ENCODE results near the gene SMIM31.

SMIM31 gene

GRCh38 chr4:164753873-164754488, at the start of gene SMIM31:
TSS of gene SMIM31 (plus strand) at chr4:164754131. CDS start at chr4:164770444, 16,313 bp downstream.
- ATAC-seq, result no peak
- Mint-ChIP-seq H3K27ac (no peak within 1 kb of the TSS), H3K4me1 (no peaks in the 10 kb centered on the region), H3K9me3 (peaks cover 7% of the 10 kb centered on the region), H3K4me3 (no peak within 1 kb of the TSS), H3K36me3 (no peaks in the 10 kb centered on the region)
- no peak for DNase-seq (ENCODE audit: low spot score in 2 of 2)

- ATAC-seq (peak; percentile 19), DNase-seq (ENCODE audit: low spot score in 2 of 2) (no peak)
- Mint-ChIP-seq H3K27ac (no peak overlapping the region), H3K36me3 (no peaks in the 10 kb centered on the region), H3K4me1 (no peaks in the 10 kb centered on the region), H3K9me3 (peaks cover 3% of the 10 kb centered on the region), H3K4me3 (no peak overlapping the region)
Measured at GRCh38 chr4:164706675-164707074, 47.3 kb upstream of the SMIM31 start.

- ATAC-seq (no peak), DNase-seq (ENCODE audit: low spot score in 2 of 2) (no peak)
- Mint-ChIP-seq H3K36me3 (no peaks in the 10 kb centered on the region), H3K9me3 (no peaks in the 10 kb centered on the region), H3K27ac (no peak overlapping the region), H3K4me1 (no peaks in the 10 kb centered on the region), H3K4me3 (no peak overlapping the region)
Measured at GRCh38 chr4:164716901-164717300, 37.0 kb upstream of the SMIM31 start.

- DNase-seq (ENCODE audit: low spot score in 2 of 2) (no peak), ATAC-seq (no peak)
- H3K4me3 Mint-ChIP-seq, result no peak overlapping the region
- no peak overlapping the region for H3K27ac Mint-ChIP-seq
- no peaks in the 10 kb centered on the region for H3K9me3 Mint-ChIP-seq
- no peaks in the 10 kb centered on the region for H3K36me3 Mint-ChIP-seq
- no peaks in the 10 kb centered on the region for H3K4me1 Mint-ChIP-seq
Measured at GRCh38 chr4:164718827-164719226, 35.1 kb upstream of the SMIM31 start.

GRCh38 chr4:164725066-164725465, 28.9 kb upstream of the SMIM31 start:
- Mint-ChIP-seq H3K4me1 (no peaks in the 10 kb centered on the region), H3K4me3 (no peak overlapping the region), H3K27ac (no peak overlapping the region), H3K36me3 (no peaks in the 10 kb centered on the region), H3K9me3 (no peaks in the 10 kb centered on the region)
- ATAC-seq (peak; percentile 39), DNase-seq (ENCODE audit: low spot score in 2 of 2) (no peak)

- H3K36me3 Mint-ChIP-seq, result no peaks in the 10 kb centered on the region
- no peaks in the 10 kb centered on the region for H3K4me1 Mint-ChIP-seq
- H3K9me3 Mint-ChIP-seq, result no peaks in the 10 kb centered on the region
- DNase-seq (ENCODE audit: low spot score in 2 of 2) (no peak), ATAC-seq (no peak)
- H3K4me3 Mint-ChIP-seq, result no peak overlapping the region
- H3K27ac Mint-ChIP-seq, result no peak overlapping the region
Measured at GRCh38 chr4:164730705-164731393, 23.1 kb upstream of the SMIM31 start.

GRCh38 chr4:164731827-164732474, 22.0 kb upstream of the SMIM31 start:
- no peaks in the 10 kb centered on the region for H3K36me3 Mint-ChIP-seq
- no peaks in the 10 kb centered on the region for H3K9me3 Mint-ChIP-seq
- no peak overlapping the region for H3K4me3 Mint-ChIP-seq
- DNase-seq (ENCODE audit: low spot score in 2 of 2) (peak; percentile 12 to 58), ATAC-seq (no peak)
- no peaks in the 10 kb centered on the region for H3K4me1 Mint-ChIP-seq
- H3K27ac Mint-ChIP-seq, result no peak overlapping the region

GRCh38 chr4:164734484-164734883, 19.4 kb upstream of the SMIM31 start:
- no peak for ATAC-seq
- Mint-ChIP-seq H3K36me3 (no peaks in the 10 kb centered on the region), H3K9me3 (no peaks in the 10 kb centered on the region), H3K4me3 (no peak overlapping the region), H3K4me1 (no peaks in the 10 kb centered on the region), H3K27ac (no peak overlapping the region)
- no peak for DNase-seq (ENCODE audit: low spot score in 2 of 2)

- Mint-ChIP-seq H3K4me3 (no peak overlapping the region), H3K36me3 (no peaks in the 10 kb centered on the region), H3K9me3 (peaks cover 7% of the 10 kb centered on the region), H3K4me1 (no peaks in the 10 kb centered on the region), H3K27ac (no peak overlapping the region)
- ATAC-seq (no peak), DNase-seq (ENCODE audit: low spot score in 2 of 2) (no peak)
Measured at GRCh38 chr4:164748375-164748774, 5.6 kb upstream of the SMIM31 start.

- H3K9me3 Mint-ChIP-seq, result peaks cover 7% of the 10 kb centered on the region
- DNase-seq (ENCODE audit: low spot score in 2 of 2), result no peak
- H3K4me3 Mint-ChIP-seq, result no peak overlapping the region
- ATAC-seq, result no peak
- H3K4me1 Mint-ChIP-seq, result no peaks in the 10 kb centered on the region
- H3K36me3 Mint-ChIP-seq, result no peaks in the 10 kb centered on the region
- no peak overlapping the region for H3K27ac Mint-ChIP-seq
Measured at GRCh38 chr4:164755432-164755831, 1.5 kb downstream of the SMIM31 start.

- H3K4me1 Mint-ChIP-seq, result no peaks in the 10 kb centered on the region
- ATAC-seq, result no peak
- H3K27ac Mint-ChIP-seq, result no peak overlapping the region
- peaks cover 7% of the 10 kb centered on the region for H3K9me3 Mint-ChIP-seq
- no peak overlapping the region for H3K4me3 Mint-ChIP-seq
- DNase-seq (ENCODE audit: low spot score in 2 of 2), result no peak
- no peaks in the 10 kb centered on the region for H3K36me3 Mint-ChIP-seq
Measured at GRCh38 chr4:164756686-164757085, 2.8 kb downstream of the SMIM31 start.

- ATAC-seq (no peak), DNase-seq (ENCODE audit: low spot score in 2 of 2) (no peak)
- H3K4me3 Mint-ChIP-seq, result no peak overlapping the region
Measured at GRCh38 chr4:164761241-164761640, 7.3 kb downstream of the SMIM31 start.

GRCh38 chr4:164761746-164762275, 7.9 kb downstream of the SMIM31 start:
- H3K36me3 Mint-ChIP-seq, result no peaks in the 10 kb centered on the region
- no peak for DNase-seq (ENCODE audit: low spot score in 2 of 2)

More at GRCh38 chr4:164761241-164761640, 7.3 kb downstream of the SMIM31 start:
- Mint-ChIP-seq H3K9me3 (no peaks in the 10 kb centered on the region), H3K4me1 (no peaks in the 10 kb centered on the region), H3K36me3 (no peaks in the 10 kb centered on the region), H3K27ac (no peak overlapping the region)

GRCh38 chr4:164765096-164765495, 11.2 kb downstream of the SMIM31 start:
- ATAC-seq, result no peak
- H3K36me3 Mint-ChIP-seq, result no peaks in the 10 kb centered on the region
- no peak overlapping the region for H3K4me3 Mint-ChIP-seq
- H3K4me1 Mint-ChIP-seq, result no peaks in the 10 kb centered on the region
- no peaks in the 10 kb centered on the region for H3K9me3 Mint-ChIP-seq
- no peak for DNase-seq (ENCODE audit: low spot score in 2 of 2)
- no peak overlapping the region for H3K27ac Mint-ChIP-seq

More at GRCh38 chr4:164761746-164762275, 7.9 kb downstream of the SMIM31 start:
- Mint-ChIP-seq H3K4me3 (no peak overlapping the region), H3K9me3 (no peaks in the 10 kb centered on the region), H3K4me1 (no peaks in the 10 kb centered on the region), H3K27ac (no peak overlapping the region)
- ATAC-seq, result no peak

GRCh38 chr4:164765833-164766232, 11.9 kb downstream of the SMIM31 start:
- Mint-ChIP-seq H3K4me3 (no peak overlapping the region), H3K9me3 (no peaks in the 10 kb centered on the region), H3K36me3 (no peaks in the 10 kb centered on the region), H3K27ac (no peak overlapping the region), H3K4me1 (no peaks in the 10 kb centered on the region)
- ATAC-seq (no peak), DNase-seq (ENCODE audit: low spot score in 2 of 2) (no peak)

- no peaks in the 10 kb centered on the region for H3K36me3 Mint-ChIP-seq
- ATAC-seq, result no peak
- no peaks in the 10 kb centered on the region for H3K4me1 Mint-ChIP-seq
Measured at GRCh38 chr4:164768516-164768915, 14.6 kb downstream of the SMIM31 start.

More at GRCh38 chr4:164768516-164768915, 14.6 kb downstream of the SMIM31 start:
- no peak overlapping the region for H3K27ac Mint-ChIP-seq
- no peaks in the 10 kb centered on the region for H3K9me3 Mint-ChIP-seq
- no peak overlapping the region for H3K4me3 Mint-ChIP-seq
- no peak for DNase-seq (ENCODE audit: low spot score in 2 of 2)

Data from stimulated activated effector memory CD8-positive, alpha-beta T cell treated with anti-CD3 and anti-CD28 coated beads, Interleukin-12 subunit alpha, Interleukin-12 subunit beta, amount 100 ng/mL, for 72 hours (primary cell).